GM18861 (cell line): ENCODE measurements around the gene UBE2M.
"Not testable (repeated sequence)": the region's sequence is repeated elsewhere in the genome, so short reads cannot be mapped to it uniquely, and the experiment has no call there.

Experiments used
- ATAC-seq: cut with Tn5 transposase; IDR thresholded peaks from one replicate; pipeline ENCODE4 v1.9.1; 2021; ENCODE audit not compliant: unreplicated experiment

The UBE2M gene

GRCh38 chr19:58542641-58543372 is 15.6 kb downstream of the UBE2M start:
- ATAC-seq = not testable (repeated sequence)

GRCh38 chr19:58539169-58539559 is 19.2 kb downstream of the UBE2M start:
- ATAC-seq = not testable (repeated sequence)

GRCh38 chr19:58538257-58539168 is 19.9 kb downstream of the UBE2M start:
- no peak for ATAC-seq

GRCh38 chr19:58536852-58537798 is 21.3 kb downstream of the UBE2M start:
- no peak for ATAC-seq

GRCh38 chr19:58535857-58536256 is 22.6 kb downstream of the UBE2M start:
- no peak for ATAC-seq

- ATAC-seq = no peak
These were observed 27.2 kb downstream of the UBE2M start for GRCh38 chr19:58531034-58531840.

GRCh38 chr19:58529405-58529804 is 29.0 kb downstream of the UBE2M start:
- ATAC-seq = no peak

- no peak for ATAC-seq
These were observed 35.7 kb downstream of the UBE2M start for GRCh38 chr19:58522709-58523108.

- ATAC-seq = no peak
These were observed 36.8 kb downstream of the UBE2M start for GRCh38 chr19:58521651-58522050.

GRCh38 chr19:58520257-58520599 is 38.2 kb downstream of the UBE2M start:
- no peak for ATAC-seq

- peak; percentile 78 for ATAC-seq
These were observed 38.8 kb downstream of the UBE2M start, which contains the start of gene ZBTB45 for GRCh38 chr19:58519355-58520256. Gene ZBTB45, minus strand, starts transcription at chr19:58519810. Its CDS starts 2,137 bp downstream, at chr19:58517673.

GRCh38 chr19:58519087-58519354 is 39.4 kb downstream of the UBE2M start:
- ATAC-seq = peak; percentile 13

GRCh38 chr19:58518256-58519086 is 39.9 kb downstream of the UBE2M start:
- ATAC-seq = no peak

- no peak for ATAC-seq
These were observed 41.2 kb downstream of the UBE2M start for GRCh38 chr19:58516964-58517833.

GRCh38 chr19:58516246-58516836 is 42.1 kb downstream of the UBE2M start:
- ATAC-seq = no peak

GRCh38 chr19:58515259-58515658 is 43.2 kb downstream of the UBE2M start:
- no peak for ATAC-seq

GRCh38 chr19:58514564-58515022 is 43.8 kb downstream of the UBE2M start:
- ATAC-seq = no peak
